ENCODE measurements around the gene GRIK1.
A peak's percentile ranks its signal among the peaks of the same experiment; 100 is the strongest.

GRIK1 gene

DNA sequence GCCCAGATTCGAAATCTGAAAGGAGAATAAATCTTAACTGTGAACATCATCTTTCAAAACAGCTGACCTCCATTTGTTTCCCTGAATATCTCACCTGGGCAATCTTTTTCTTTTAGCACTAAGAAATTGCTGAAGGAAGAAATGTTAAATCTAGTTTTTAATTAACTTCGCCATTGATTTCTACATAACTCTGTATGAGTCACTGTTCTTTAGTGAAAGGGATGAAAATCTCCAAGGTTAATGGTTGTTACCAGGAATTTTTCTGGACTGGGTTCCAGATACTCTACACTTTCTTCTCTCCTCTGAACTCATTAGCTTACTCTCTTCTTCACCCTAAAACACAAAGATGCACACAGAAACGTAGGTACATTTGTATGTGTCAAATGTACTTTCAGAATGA is 405.3 kb downstream of the GRIK1 start:
- DNase-seq (ENCODE audit: low spot score), result no peak

DNA sequence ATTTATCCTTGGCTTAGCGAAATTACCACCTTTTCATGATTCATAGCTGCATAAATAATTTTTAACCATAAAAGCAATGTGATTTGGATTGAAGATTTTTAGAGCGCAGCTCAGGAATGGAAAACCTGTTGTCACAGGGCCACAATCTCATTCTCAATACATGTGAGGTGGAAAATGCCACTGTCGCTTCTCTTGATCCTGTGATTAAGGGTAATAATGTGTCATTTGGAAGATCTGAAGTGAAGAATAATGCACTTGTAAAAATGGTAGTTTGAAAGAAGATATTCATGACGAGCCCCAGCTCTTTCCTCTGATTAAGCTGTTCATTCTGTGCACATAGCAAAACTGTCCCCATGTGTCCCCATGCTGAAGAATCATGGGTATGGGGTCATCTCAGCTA is 410.7 kb downstream of the GRIK1 start:
- DNase-seq (ENCODE audit: low spot score), result no peak

DNA sequence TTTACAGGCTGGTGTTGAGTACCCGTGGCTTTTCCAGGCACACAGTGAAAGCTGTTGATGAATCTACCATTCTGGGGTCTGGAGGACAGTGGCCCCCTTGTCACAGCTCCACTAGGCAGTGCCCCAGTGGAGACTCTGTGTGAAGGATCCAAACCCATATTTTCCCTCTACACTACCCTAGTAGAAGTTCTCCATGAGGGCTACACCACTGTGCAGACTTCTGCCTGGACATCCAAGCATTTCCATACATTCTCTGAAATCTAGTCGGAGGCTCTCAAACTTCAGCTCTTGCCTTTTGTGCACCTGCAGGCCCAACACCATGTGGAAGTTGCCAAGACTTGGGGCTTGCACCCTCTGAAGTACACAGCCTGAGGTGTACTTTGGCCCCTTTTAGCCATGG is 413.3 kb downstream of the GRIK1 start:
- DNase-seq (ENCODE audit: low spot score), result no peak

DNA sequence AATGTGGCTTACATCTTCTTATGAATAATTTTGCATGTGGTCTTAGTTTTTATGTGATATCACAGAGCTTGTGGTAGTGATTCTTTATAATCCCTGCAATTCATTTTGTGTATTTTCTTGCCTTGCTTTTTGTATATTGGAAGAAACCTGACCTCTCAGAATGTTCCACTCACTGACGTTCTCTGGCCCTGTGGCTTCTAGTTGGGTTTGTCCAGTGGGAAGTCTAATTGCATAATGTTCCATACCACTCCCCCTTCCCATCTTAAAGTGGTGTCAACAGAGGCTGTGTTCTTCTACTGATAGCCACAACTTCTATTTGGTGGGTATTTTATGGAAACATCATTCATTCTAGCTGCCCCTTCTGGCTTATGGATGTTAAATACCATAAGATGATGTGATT is 415.7 kb downstream of the GRIK1 start:
- DNase-seq (ENCODE audit: low spot score), result no peak

DNA sequence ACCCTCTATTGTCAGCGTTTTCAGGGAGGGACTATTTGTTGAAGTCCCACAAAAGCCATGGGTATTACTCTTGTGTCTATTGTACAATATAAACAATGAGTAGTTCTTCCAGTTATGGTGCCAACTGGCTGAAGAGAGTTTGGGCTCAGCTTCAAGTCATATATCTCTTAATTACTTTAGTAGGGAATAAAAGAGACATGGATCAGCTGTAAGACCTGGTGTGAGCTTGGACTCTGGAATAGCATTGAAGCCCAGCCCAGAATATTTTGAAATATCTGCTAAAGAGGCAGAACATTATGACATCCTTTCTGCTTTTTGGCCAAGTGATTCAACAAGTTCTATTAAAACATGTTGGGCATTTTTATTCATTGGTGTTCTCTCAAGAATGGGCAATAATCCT is 416.1 kb downstream of the GRIK1 start:
- no peak for DNase-seq (ENCODE audit: low spot score)

DNA sequence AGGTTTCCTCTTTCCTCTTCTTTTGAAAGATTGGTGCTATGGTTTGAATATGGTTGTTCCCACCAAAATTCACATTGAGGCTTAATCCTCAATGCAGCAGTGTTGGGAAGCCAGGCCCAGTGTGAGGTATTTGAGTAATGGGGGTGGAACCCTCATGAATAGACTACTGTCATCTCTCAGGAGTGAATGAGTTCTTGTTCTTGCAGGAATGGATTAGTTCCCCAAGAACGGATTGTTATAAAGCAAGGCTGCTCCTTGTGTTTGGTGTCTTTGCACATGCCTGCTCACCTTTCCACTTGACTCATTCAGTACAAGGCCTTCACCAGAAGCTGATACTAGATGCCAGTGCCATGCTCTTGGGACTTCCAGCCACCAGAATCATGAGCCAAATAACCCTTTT is 417.9 kb downstream of the GRIK1 start:
- DNase-seq (ENCODE audit: low spot score), result no peak

DNA sequence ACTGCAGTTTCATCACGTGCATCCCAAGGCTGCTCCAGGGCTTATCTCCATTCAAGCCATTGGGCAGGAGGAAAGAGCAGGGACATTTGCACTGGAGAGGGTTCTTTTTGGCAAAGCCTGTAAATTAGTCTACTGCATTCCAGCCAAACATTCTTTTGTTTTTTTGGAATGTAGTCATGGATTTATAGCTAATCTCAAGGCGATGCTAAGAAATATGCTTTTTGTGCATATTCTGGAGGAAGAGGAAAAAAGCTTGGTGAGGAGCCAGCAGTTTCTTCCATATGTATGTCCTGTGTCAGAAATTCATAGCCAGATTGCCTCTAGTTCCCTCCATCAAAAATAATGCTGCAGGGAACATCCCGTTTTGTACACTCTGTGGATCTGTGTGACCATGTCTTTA is 419.6 kb downstream of the GRIK1 start:
- no peak for DNase-seq (ENCODE audit: low spot score)

DNA sequence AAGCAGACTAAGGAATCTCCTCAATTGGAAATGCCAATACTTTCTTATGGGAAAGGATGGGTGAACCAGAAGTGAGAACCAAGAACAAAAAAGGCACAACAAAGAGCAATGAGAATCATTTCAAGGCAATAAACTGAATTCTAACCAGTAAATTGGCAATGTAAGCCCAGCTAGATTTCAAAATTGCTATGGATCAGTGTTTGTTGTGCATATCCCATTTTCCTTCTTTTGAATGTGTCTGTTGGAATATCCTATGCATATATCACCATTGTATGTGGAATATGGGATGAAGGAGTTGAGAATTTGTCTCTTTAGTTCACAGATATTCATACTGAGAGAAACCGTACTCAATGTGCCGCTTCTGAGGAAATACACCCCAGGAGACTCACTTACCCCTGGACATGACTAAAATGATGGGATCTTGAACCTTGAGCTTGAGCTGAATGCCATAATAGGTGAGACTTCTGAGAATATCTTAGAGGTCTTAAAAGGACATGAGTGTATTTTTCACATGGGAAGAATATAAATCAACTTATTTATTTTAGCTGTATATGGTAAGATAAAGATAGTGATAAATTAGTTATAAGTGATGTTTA is 425.0 kb downstream of the GRIK1 start:
- DNase-seq (ENCODE audit: low spot score), result no peak

DNA sequence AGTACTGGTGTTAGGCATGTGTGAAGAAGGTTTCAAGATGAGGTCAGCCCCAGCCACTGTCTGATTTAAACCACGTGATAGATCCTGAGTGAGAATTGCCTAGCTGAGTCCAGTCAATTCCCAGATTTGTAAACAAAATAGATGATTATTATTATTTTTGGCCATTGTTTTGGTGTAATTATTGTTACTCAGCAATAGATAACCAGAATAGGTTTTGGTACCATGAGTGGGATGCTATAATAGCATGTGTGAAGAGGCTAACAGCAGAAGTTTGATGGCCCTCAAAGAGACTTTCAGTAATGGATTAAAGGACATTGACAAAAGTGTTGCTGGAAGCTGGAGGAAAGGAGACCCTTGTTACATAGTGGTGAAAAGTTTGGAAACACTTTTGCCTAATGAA is 426.3 kb downstream of the GRIK1 start:
- no peak for DNase-seq (ENCODE audit: low spot score)

DNA sequence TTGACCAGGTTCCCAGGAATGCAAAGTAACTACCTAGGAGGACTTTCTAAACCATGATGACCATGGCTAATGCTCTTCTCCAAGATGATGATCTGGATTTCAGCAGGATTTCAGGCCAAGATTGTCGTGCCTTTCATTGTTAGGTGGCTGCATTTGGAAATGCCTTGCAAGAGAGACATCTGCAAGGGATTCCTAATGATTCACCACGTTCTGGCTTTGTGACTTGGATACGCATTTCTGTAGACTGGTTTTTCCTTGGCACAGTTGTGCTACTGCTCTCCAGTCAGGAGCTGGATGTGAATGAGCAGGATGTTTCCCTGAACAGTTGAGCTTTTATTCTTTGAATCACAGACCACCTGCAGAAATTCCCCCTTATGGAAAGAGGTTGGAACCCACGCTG is 428.7 kb downstream of the GRIK1 start:
- no peak for DNase-seq (ENCODE audit: low spot score)

DNA sequence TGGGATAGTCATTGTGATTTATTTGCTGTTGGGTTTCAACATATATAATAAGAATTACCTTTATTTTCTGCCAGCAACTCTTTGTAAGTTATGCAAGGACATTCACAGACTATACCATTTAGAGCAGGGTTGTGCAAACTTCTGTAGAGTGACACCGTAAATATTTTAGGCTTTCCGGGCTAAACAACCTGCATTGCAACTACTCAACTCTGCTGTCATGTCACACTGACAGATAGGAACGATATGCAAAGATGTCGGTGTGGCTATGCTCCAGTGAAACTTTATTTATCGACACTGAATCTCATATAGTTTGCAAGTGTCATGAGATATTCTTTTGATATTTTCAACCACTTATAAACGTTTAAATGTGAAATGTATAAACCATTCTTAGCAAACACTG is 430.7 kb downstream of the GRIK1 start:
- DNase-seq (ENCODE audit: low spot score), result no peak

DNA sequence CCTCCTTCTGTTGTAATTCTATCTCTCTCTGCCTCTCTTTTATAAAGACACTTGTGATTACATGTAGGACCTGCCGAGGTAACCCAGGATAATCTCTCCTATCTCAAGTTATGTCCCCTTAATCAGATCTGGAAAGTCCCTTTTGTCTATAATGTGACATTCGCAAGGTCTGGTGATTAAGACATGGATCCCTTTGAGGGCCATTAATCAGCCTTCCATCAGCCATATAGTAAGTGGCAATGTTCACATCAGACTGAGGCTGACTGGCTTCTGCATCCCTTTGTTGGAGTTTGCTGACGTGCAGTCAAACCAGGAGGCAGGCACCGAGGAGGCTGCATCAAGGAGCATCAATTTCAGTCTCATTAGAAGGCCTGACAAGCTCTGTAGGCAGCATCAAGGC is 431.5 kb downstream of the GRIK1 start:
- no peak for DNase-seq (ENCODE audit: low spot score)

DNA sequence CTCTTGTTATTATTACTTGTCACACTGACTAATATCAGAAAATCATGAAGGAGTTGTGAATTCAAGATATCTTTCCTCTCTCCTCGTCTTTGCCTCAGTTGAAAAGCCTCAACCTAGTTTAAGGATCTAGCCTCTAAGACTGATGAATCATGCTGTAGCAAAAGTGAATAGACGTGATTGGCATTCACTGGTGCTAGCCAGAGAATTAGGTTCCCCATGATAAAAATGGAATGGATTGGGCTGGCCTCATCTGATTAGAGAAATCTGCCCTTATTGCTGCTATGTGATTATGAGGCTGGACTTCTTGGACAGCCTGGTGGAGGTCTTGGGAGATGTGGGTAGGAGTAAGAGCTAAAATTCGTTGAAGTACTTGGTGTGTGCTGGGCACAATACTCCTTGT is 432.8 kb downstream of the GRIK1 start:
- DNase-seq (ENCODE audit: low spot score), result no peak

DNA sequence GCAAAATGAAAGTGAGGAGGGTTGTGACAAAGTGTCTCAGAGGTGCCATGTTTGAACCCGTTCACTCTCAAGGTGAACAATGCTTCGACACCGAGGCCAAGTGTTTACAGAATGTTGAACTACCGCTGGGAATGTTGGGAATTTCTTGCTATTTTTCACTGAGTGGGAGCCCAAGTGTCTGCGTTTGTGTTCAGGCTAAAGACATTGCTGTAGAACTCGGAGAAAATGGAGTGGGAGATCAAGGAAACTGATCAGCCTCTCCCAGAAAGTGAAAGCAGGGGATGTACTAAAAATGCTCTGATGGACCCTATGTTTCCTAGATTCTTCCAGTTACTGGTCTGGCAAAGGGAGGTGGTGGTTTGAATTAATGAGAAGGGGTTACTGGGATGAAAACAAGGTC is 433.6 kb downstream of the GRIK1 start:
- DNase-seq (ENCODE audit: low spot score), result no peak

DNA sequence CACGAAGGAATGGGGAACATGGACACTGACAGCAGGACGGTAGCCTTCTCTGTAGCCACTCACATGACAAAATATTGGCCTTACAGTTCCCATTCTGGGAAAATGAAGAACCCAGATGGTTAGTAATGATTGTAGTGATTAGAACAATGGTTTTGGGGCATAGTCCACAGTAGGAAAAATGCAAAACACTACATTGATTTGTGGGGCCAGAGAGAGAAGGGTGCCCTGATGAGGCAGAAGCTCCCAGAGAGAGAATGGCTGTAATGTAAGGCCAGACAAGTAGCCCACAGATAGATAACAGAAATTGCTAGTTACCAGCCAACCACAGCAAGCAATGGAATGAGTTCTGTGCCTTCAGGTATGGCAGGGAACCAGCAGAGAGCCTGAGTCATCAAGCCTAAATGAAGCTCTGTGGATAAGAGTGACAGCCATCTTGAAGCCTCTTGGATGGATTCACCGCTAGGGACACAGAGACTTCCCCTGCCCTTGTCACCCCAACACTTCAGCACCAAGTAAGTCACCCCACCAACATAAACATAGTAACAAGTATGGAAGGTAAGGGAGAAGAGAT is 435.0 kb downstream of the GRIK1 start:
- no peak for DNase-seq (ENCODE audit: low spot score)

DNA sequence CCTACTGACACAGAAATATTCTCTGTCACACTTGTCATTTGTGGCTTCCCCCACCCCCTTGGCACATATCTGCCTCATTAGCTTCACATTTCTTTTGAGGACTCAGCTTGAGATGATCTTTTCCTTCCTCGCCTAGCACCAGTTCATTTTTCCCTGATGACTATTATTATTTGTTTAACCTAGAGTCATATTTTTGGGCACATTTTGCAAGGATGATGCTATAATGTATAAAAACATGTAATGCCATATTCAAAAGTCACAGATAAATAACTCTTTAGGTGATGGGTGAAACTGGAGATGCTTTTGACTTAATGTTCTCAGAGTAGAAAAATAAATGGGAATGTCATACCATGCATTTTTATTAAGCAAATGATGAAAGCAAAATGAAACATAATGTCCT is 438.3 kb downstream of the GRIK1 start:
- no peak for DNase-seq (ENCODE audit: low spot score)

DNA sequence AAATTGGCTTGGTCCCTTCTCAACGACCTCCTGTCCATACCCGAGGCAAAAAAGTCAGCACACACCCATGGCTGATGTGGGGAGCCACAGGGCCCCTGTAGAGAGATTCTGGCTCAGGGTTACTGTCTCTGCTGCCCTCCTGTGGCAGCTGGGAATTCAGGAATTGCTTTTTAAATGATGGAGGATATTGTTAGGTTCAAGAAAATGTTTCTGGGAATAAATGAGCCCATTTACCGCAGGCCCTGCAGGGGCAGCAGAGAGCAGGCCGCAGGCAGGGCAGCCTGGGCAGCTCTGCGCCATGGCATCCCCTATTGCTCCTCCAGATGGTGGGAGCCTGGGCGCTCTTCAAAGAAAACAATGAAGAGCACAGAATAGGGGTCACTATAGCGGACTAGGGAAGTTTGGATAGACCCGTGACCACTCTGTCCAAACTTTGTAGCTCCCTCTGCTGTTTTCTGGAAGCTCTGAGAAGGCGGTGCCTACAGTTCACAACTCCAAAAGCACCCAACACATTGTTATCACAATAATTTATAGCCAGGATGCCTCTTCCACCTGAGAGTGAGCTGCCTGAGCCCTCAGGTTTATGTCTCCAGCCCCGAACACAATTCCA is 440.0 kb downstream of the GRIK1 start:
- DNase-seq (ENCODE audit: low spot score), result peak; percentile 11

DNA sequence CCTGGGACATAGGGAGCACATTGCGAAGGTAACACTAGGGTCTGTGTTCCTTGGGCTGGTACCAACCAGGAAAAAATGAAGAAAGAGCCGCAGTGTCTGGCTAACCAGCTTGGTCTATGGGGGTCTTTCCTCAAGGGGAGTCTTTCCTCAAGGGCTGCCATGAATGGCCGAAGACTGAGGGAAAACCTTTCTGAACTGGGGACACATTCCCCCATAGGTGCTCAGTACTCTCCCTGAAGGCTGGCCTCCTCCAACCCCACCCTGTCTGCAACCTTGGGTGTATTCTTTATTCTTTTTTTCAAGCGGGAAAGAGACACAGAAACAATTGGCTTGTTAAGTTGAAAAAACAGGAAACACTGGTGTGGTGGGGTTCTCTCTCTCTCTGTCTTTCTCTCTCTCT is 440.6 kb downstream of the GRIK1 start:
- DNase-seq (ENCODE audit: low spot score), result no peak

DNA sequence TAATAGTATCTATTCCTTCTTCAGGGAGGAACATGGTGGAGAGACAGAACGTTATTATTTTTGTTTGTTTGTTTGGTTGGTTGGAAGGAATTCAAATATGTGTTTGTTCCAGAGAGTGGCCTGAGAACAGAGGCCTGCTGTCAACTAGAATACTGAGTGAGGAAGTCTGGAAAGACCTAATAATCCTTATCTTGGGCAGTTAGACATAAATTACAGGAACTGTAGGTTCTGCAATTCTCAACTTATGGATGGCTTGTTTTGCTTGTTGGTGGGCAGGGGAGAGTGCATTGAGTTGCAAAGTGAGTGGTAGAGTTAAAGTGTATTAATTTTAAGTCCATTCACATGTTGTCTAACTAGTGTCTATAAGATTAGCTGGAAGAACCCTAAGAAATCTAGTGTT is 443.5 kb downstream of the GRIK1 start:
- no peak for DNase-seq (ENCODE audit: low spot score)

DNA sequence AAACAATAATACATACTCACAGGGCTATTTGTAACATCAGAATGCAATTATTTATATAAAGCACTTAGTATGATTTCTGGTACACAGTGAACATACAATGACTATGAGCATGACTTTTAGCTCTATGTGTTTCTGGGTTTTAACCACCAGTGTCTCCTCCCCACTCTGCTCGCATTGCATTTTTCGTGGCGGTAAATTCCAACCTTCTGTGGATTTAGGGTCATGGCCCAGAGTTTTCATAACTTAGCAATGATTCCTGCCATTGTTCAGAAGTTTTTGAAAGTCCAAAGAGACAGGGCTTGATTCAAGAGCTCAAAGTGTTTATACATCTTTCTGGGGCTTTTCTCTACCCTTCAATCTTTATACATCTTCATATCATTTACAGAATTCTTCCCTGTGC is 449.8 kb downstream of the GRIK1 start:
- no peak for DNase-seq (ENCODE audit: low spot score)

DNA sequence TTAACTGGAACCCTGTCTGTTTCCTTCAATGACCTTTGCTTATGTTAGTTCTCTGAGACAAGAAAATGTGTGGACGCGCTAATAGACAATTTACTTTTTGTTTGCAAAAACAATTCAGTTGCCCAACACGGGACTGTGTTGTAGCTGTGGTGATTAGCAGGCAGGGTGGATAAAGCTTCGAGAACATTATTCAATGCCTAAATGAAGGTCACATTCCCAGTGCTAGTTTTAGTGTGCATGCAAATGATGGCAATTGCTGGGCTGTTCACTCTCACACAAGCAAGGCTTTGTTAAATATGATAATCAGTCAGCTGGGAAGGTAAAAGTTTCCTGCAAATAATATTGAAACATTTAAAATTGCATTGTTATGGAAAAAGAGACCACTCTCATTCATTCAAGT is 452.6 kb downstream of the GRIK1 start:
- DNase-seq (ENCODE audit: low spot score), result no peak

Data from kidney capillary endothelial cell (primary cell).